Left ventricle myocardium inferior (tissue), 1 donor: ENCODE data around the gene TMEM207. TPM values are rescaled to one million over a fixed set of nuclear protein-coding genes. Genes with fewer than 3 reads are reported as not detected.

ENCODE experiments used
- DNase-seq: peaks from one replicate; pipeline ENCODE4 v3.0.0-alpha.2; 2020
- H3K27ac ChIP-seq: fragments of 200-600 bp; replicated peaks from 2 replicates; pipeline ENCODE4 v1.8.0; 2021
- H3K27me3 ChIP-seq: fragments of 200-600 bp; 2 replicates; pipeline ENCODE4 v1.8.0; 2021; ENCODE audit warnings: low read depth
- H3K36me3 ChIP-seq: fragments of 200-600 bp; 2 replicates; pipeline ENCODE4 v1.8.0; 2021
- H3K4me1 ChIP-seq: fragments of 200-600 bp; 2 replicates; pipeline ENCODE4 v1.8.0; 2021
- H3K4me3 ChIP-seq: fragments of 200-600 bp; 2 replicates; pipeline ENCODE4 v1.8.0; 2021; ENCODE audit warnings: mild to moderate bottlenecking, moderate library complexity
- H3K9me3 ChIP-seq: fragments of 200-600 bp; replicated peaks from 2 replicates; pipeline ENCODE4 v1.8.0; 2021
- CTCF ChIP-seq: fragments of 200-600 bp; IDR thresholded peaks from 2 replicates; pipeline ENCODE4 v1.8.0; 2021; ENCODE audit warnings: antibody characterized with exemption, mild to moderate bottlenecking, borderline replicate concordance
- intact Hi-C: fragments of 100-400 bp; cut with micrococcal nuclease; formaldehyde crosslinking; loops from one replicate; pipeline ENCODE4 v1.11.0; 2022
- total RNA-seq: library from RNA; stranded (reverse); fragmentation: NEBNext Ultra II Directional; extraction: Animal tissue kit (Norgen Biotek cat#: 25700); gene quantifications from one replicate; pipeline ENCODE4 v1.2.1, GENCODE V29; 2021
- donor health status: DM: no; HTN: yes; CAD: no; lungs with severe emphysema.

TMEM207 gene
- total RNA-seq, 1 donor from 2014 or later = not detected

GRCh38 chr3:190435618-190436017 is 14.1 kb downstream of the TMEM207 start:
- Histone ChIP-seq H3K4me3 (no peak overlapping the region), H3K27ac (no peak overlapping the region), H3K4me1 (no peaks in the 10 kb centered on the region), H3K36me3 (no peaks in the 10 kb centered on the region), H3K27me3 (no peaks in the 10 kb centered on the region), H3K9me3 (no peaks in the 10 kb centered on the region)
- intact Hi-C loops = no loop called here
- DNase-seq = no peak
- no peak for TF ChIP-seq CTCF

GRCh38 chr3:190433626-190434025 is 16.1 kb downstream of the TMEM207 start:
- no peaks in the 10 kb centered on the region for H3K4me1 ChIP-seq
- TF ChIP-seq CTCF = no peak
- no peak for DNase-seq
- H3K27me3 ChIP-seq = no peaks in the 10 kb centered on the region
- H3K27ac ChIP-seq = no peak overlapping the region
- intact Hi-C loops = no loop called here
- no peaks in the 10 kb centered on the region for H3K36me3 ChIP-seq
- no peaks in the 10 kb centered on the region for H3K9me3 ChIP-seq
- no peak overlapping the region for H3K4me3 ChIP-seq

GRCh38 chr3:190432216-190432615 is 17.5 kb downstream of the TMEM207 start:
- no peaks in the 10 kb centered on the region for H3K27me3 ChIP-seq
- no peaks in the 10 kb centered on the region for H3K9me3 ChIP-seq
- intact Hi-C loops = no loop called here
- no peak for TF ChIP-seq CTCF
- no peaks in the 10 kb centered on the region for H3K36me3 ChIP-seq
- H3K27ac ChIP-seq = no peak overlapping the region
- H3K4me1 ChIP-seq = no peaks in the 10 kb centered on the region
- H3K4me3 ChIP-seq = no peak overlapping the region
- no peak for DNase-seq

GRCh38 chr3:190430906-190431305 is 18.8 kb downstream of the TMEM207 start:
- Histone ChIP-seq H3K4me1 (no peaks in the 10 kb centered on the region), H3K4me3 (no peak overlapping the region), H3K27ac (no peak overlapping the region), H3K27me3 (no peaks in the 10 kb centered on the region), H3K9me3 (no peaks in the 10 kb centered on the region), H3K36me3 (no peaks in the 10 kb centered on the region)
- DNase-seq = no peak
- no peak for TF ChIP-seq CTCF
- intact Hi-C loops = no loop called here

- no peak overlapping the region for H3K4me3 ChIP-seq
- no peaks in the 10 kb centered on the region for H3K9me3 ChIP-seq
- H3K27ac ChIP-seq = no peak overlapping the region
- H3K4me1 ChIP-seq = no peaks in the 10 kb centered on the region
- intact Hi-C loops = loop anchor here (10.0 kb wide), 1 partner anchor 465 kb away; no protein-coding TSS in a partner anchor
- no peaks in the 10 kb centered on the region for H3K27me3 ChIP-seq
- H3K36me3 ChIP-seq = no peaks in the 10 kb centered on the region
- TF ChIP-seq CTCF = no peak
- no peak for DNase-seq
Observed at GRCh38 chr3:190429681-190430080, 20.0 kb downstream of the TMEM207 start.
